Prostate gland (tissue), 2 donors: Measurements from ENCODE around the gene PCDHB12.
"Not testable (repeated sequence)": the region's sequence is repeated elsewhere in the genome, so short reads cannot be mapped to it uniquely, and the experiment has no call there.

ENCODE experiments used
- POLR2A ChIP-seq: fragments of 450-650 bp; IDR thresholded peaks from one replicate; pipeline ENCODE4 v1.6.1; 2016; ENCODE audit warnings: antibody characterized with exemption, mild to moderate bottlenecking
- POLR2AphosphoS5 ChIP-seq: sonication (generic); formaldehyde crosslinking; IDR thresholded peaks from one replicate; pipeline ENCODE4 v1.6.1; 2017; ENCODE audit warnings: antibody characterized with exemption
- TF ChIP-seq, protein P1 (sequence below), 4 experiments: fragments of 200-600 bp in 2 of 4; fragments of 450-650 bp in 2 of 4; sonication (generic) in 2 of 4; IDR thresholded peaks; 1 replicate in 3 of 4; 2 replicates in 1 of 4; pipeline ENCODE4 v1.5.1; 2016 to 2019; ENCODE audit warnings: antibody characterized with exemption in 4 of 4, mild to moderate bottlenecking in 2 of 4, moderate library complexity in 2 of 4

DNA sequence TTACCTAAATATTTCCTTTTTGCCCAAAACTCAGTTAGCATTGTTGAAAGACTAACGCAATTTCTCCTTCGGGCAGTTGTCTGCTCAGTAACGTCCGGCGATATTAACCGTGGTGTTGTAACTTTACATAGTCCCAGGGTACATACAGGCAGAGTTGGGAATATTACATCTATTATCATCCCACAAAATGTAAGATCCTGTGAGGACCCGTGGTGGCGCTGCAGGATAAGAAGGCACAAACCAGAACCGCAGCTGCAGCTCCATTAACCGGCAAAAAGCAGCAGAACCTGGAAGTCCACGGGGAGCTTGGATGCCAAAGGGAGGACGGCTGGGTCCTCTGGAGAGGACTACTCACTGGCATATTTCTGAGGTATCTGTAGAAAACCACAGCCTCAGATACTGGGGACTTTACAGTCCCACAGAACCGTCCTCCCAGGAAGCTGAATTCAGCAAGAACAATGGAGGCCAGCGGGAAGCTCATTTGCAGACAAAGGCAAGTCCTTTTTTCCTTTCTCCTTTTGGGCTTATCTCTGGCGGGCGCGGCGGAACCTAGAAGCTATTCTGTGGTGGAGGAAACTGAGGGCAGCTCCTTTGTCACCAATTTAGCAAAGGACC is 30.8 kb upstream of the PCDHB12 start, which contains the start of gene PCDHB8:
- not testable (repeated sequence) for TF ChIP-seq POLR2A, POLR2AphosphoS5
- TF ChIP-seq, protein P1, sequence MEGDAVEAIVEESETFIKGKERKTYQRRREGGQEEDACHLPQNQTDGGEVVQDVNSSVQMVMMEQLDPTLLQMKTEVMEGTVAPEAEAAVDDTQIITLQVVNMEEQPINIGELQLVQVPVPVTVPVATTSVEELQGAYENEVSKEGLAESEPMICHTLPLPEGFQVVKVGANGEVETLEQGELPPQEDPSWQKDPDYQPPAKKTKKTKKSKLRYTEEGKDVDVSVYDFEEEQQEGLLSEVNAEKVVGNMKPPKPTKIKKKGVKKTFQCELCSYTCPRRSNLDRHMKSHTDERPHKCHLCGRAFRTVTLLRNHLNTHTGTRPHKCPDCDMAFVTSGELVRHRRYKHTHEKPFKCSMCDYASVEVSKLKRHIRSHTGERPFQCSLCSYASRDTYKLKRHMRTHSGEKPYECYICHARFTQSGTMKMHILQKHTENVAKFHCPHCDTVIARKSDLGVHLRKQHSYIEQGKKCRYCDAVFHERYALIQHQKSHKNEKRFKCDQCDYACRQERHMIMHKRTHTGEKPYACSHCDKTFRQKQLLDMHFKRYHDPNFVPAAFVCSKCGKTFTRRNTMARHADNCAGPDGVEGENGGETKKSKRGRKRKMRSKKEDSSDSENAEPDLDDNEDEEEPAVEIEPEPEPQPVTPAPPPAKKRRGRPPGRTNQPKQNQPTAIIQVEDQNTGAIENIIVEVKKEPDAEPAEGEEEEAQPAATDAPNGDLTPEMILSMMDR (IDR thresholded peaks at IDR 0.05), result not testable (repeated sequence)
